CD4-positive, alpha-beta T cell treated with Interleukin-2 at 100 ng/mL for 4 hours (primary cell): Measurements from ENCODE around the gene PPP1R1B.

Experiments used
- DNase-seq: peaks from one replicate; pipeline ENCODE4 v3.0.0-alpha.2; 2020; ENCODE audit warnings: low spot score

The PPP1R1B gene

DNA sequence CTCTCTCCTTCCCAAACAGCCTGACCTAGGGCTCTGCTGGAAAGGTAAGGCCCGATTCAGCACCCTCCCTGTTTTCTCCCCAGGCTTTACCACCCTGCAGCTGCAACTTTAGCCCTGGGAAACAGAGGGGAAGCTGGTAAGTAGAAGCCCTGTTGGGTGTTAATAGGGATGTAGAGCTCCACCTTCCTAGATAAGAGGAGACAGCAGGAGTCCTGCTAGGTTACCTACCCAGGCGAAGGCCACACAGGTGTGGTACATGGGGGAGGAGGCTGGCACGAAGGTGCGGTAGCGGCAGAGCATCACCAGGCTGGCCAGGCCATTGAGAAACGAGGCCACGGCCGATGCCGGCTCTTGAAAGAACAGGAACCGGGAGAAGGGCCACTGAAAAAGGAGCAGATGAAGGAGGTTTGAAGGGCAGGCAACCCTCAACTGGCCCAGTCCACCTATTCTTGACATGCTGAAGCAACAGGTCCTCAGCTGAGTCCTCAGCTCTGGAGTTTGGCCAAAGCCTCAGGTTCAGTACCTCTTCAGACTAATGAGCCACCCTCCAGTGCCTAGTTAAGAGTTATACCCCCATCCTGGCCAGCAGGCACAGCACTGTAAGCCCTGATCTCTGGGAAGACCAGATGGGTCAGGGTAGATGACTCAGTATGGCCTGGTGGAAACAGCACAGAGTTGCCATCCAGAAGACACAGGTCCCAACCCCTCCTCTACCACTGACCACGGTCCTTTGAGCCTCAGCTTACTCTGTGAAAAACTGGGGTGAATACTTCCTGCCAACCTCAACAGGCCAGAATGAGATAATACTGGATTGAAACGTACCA lies 57.8 kb downstream of the PPP1R1B start:
- no peak for DNase-seq
